Tibial nerve (tissue), 4 donors: ENCODE data around the gene KIF9.

Experiments used
- EP300 ChIP-seq, 2 donors: sonication (generic); formaldehyde crosslinking; IDR thresholded peaks; one replicate each; pipeline ENCODE4 v1.6.1; 2017; ENCODE audit warnings: antibody characterized with exemption in 2 of 2, mild to moderate bottlenecking in 1 of 2
- POLR2A ChIP-seq, 2 donors: fragments of 450-650 bp; IDR thresholded peaks; one replicate each; pipeline ENCODE4 v1.6.1; 2017; ENCODE audit warnings: antibody characterized with exemption in 2 of 2, mild to moderate bottlenecking in 2 of 2, moderate library complexity in 2 of 2
- TF ChIP-seq, protein P1 (sequence below), 5 experiments: fragments of 200-600 bp in 3 of 5; fragments of 450-650 bp in 2 of 5; sonication (generic) in 3 of 5; IDR thresholded peaks; one replicate each; pipeline ENCODE4 v1.5.1; 2016 to 2019; ENCODE audit warnings: antibody characterized with exemption in 5 of 5, mild to moderate bottlenecking in 3 of 5, moderate library complexity in 2 of 5

DNA sequence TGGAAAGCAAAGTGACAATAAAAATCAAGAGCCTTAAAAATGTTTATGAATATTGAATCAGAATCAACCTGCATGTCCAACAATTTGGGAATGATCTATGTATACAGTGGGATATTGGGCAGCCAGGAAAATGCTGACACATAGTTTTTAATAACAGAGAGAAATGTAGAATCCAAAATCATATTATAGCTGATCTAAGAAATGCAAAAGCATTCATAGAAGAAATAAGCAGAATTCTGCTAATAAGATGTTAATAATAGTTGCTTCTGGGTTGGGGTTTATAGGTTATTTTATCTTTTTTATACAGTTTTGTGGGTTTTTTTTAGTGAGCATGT lies 15.1 kb downstream of the KIF9 start:
- TF ChIP-seq, protein P1, sequence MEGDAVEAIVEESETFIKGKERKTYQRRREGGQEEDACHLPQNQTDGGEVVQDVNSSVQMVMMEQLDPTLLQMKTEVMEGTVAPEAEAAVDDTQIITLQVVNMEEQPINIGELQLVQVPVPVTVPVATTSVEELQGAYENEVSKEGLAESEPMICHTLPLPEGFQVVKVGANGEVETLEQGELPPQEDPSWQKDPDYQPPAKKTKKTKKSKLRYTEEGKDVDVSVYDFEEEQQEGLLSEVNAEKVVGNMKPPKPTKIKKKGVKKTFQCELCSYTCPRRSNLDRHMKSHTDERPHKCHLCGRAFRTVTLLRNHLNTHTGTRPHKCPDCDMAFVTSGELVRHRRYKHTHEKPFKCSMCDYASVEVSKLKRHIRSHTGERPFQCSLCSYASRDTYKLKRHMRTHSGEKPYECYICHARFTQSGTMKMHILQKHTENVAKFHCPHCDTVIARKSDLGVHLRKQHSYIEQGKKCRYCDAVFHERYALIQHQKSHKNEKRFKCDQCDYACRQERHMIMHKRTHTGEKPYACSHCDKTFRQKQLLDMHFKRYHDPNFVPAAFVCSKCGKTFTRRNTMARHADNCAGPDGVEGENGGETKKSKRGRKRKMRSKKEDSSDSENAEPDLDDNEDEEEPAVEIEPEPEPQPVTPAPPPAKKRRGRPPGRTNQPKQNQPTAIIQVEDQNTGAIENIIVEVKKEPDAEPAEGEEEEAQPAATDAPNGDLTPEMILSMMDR (IDR thresholded peaks at IDR 0.05), result no peak
- TF ChIP-seq EP300 (IDR thresholded peaks at IDR 0.05) (no peak), POLR2A (IDR thresholded peaks at IDR 0.05) (no peak)
